GM12891 (cell line): Measurements from ENCODE around the gene KCTD11.

Experiments
- POLR2A ChIP-seq: IDR thresholded peaks from 2 replicates; pipeline ENCODE4 v1.6.1; 2011; ENCODE audit warnings: low read depth, low read length, control low read depth
- POLR2AphosphoS5 ChIP-seq: IDR thresholded peaks from 2 replicates; pipeline ENCODE4 v1.6.1; 2011; ENCODE audit warnings: low read depth, low read length, control low read depth

GRCh38 chr17:7334938-7335538 is 16.9 kb upstream of the KCTD11 start:
- TF ChIP-seq POLR2AphosphoS5 (no peak), POLR2A (no peak)
